Esophagus squamous epithelium (tissue), 4 donors: ENCODE measurements around the gene SLC35E2B.

ENCODE experiments used
- POLR2A ChIP-seq, 4 donors: fragments of 450-650 bp; IDR thresholded peaks; one replicate each; pipeline ENCODE4 v1.6.1; 2017; ENCODE audit warnings: antibody characterized with exemption in 4 of 4, mild to moderate bottlenecking in 4 of 4, moderate library complexity in 3 of 4
- TF ChIP-seq, protein P1 (sequence below), 6 experiments: fragments of 450-650 bp in 4 of 6; fragments of 200-600 bp in 2 of 6; sonication (generic) in 2 of 6; IDR thresholded peaks; one replicate each; pipeline ENCODE4 v1.5.1; 2016 to 2019; ENCODE audit warnings: antibody characterized with exemption in 6 of 6, mild to moderate bottlenecking in 4 of 6, moderate library complexity in 4 of 6

GRCh38 chr1:1672181-1672965 lies 20.2 kb downstream of the SLC35E2B start:
- TF ChIP-seq, protein P1, sequence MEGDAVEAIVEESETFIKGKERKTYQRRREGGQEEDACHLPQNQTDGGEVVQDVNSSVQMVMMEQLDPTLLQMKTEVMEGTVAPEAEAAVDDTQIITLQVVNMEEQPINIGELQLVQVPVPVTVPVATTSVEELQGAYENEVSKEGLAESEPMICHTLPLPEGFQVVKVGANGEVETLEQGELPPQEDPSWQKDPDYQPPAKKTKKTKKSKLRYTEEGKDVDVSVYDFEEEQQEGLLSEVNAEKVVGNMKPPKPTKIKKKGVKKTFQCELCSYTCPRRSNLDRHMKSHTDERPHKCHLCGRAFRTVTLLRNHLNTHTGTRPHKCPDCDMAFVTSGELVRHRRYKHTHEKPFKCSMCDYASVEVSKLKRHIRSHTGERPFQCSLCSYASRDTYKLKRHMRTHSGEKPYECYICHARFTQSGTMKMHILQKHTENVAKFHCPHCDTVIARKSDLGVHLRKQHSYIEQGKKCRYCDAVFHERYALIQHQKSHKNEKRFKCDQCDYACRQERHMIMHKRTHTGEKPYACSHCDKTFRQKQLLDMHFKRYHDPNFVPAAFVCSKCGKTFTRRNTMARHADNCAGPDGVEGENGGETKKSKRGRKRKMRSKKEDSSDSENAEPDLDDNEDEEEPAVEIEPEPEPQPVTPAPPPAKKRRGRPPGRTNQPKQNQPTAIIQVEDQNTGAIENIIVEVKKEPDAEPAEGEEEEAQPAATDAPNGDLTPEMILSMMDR (IDR thresholded peaks at IDR 0.05) = no peak
- TF ChIP-seq POLR2A (IDR thresholded peaks at IDR 0.05) = no peak
